SU-DHL-6 (cell line): ENCODE data around the gene TIAM2.

Source experiments
- H2AFZ ChIP-seq: fragments of 200-600 bp; sonication (generic); 2 replicates; pipeline ENCODE4 v1.6.1; 2014; ENCODE audit warnings: low read depth, mild to moderate bottlenecking, moderate library complexity, mixed read lengths, antibody characterized with exemption, low read length; ENCODE audit not compliant: severe bottlenecking
- H3F3A ChIP-seq: fragments of 200-600 bp; shearing (Covaris generic); 2 replicates; pipeline ENCODE4 v1.6.0; 2016; ENCODE audit warnings: antibody characterized with exemption, mild to moderate bottlenecking; ENCODE audit not compliant: insufficient read depth
- H3K27ac ChIP-seq: fragments of 200-600 bp; sonication (generic); 2 replicates; pipeline ENCODE4 v1.5.1; 2016; ENCODE audit warnings: low read depth, mild to moderate bottlenecking, low read length, moderate library complexity, mixed read lengths
- H3K27me3 ChIP-seq: fragments of 200-600 bp; sonication (generic), shearing (Covaris generic); 2 replicates; pipeline ENCODE4 v1.6.0; 2014; ENCODE audit warnings: mild to moderate bottlenecking, low read length
- H3K36me3 ChIP-seq: fragments of 200-600 bp; sonication (generic); 2 replicates; pipeline ENCODE4 v1.6.1; 2014; ENCODE audit warnings: mild to moderate bottlenecking, low read length, mixed read lengths
- H3K4me2 ChIP-seq: fragments of 300-600, 200-600 bp; shearing (Covaris generic), sonication (generic); 2 replicates; pipeline ENCODE4 v1.6.0; 2014; ENCODE audit warnings: low read length, low read depth, mild to moderate bottlenecking; ENCODE audit not compliant: poor library complexity, severe bottlenecking
- H3K4me3 ChIP-seq: fragments of 200-600 bp; sonication (generic); 2 replicates; pipeline ENCODE4 v1.5.1; 2014; ENCODE audit warnings: antibody characterized with exemption, low read length, mild to moderate bottlenecking, mixed read lengths; ENCODE audit not compliant: insufficient read depth, poor library complexity, severe bottlenecking
- H3K79me2 ChIP-seq: fragments of 200-600 bp; sonication (generic); 2 replicates; pipeline ENCODE4 v1.6.1; 2014; ENCODE audit warnings: mild to moderate bottlenecking, low read length, moderate library complexity; ENCODE audit not compliant: insufficient read depth
- H3K9ac ChIP-seq: fragments of 200-600 bp; sonication (generic); 2 replicates; pipeline ENCODE4 v1.7.0; 2014; ENCODE audit warnings: mild to moderate bottlenecking, low read length
- H3K9me2 ChIP-seq: fragments of 200-600 bp; sonication (generic); replicated peaks from 2 replicates; pipeline ENCODE4 v1.6.1; 2014; ENCODE audit warnings: low read length; ENCODE audit not compliant: insufficient read depth
- H3K9me3 ChIP-seq: fragments of 200-600 bp; sonication (generic); 2 replicates; pipeline ENCODE4 v1.6.1; 2014; ENCODE audit warnings: low read length, mixed read lengths; ENCODE audit not compliant: insufficient read depth
- H4K20me1 ChIP-seq: fragments of 200-600 bp; sonication (generic); 2 replicates; pipeline ENCODE4 v1.6.1; 2014; ENCODE audit warnings: low read depth, mild to moderate bottlenecking, antibody characterized with exemption, low read length, moderate library complexity, mixed read lengths
- EZH2phosphoT487 ChIP-seq: fragments of 200-600 bp; sonication (generic), shearing (Covaris generic); conservative IDR thresholded peaks from 2 replicates; pipeline ENCODE4 v1.6.1; 2018; ENCODE audit warnings: mild to moderate bottlenecking, antibody characterized with exemption, low read length, moderate library complexity, mixed read lengths
- TF ChIP-seq, protein P1 (sequence below): fragments of 200-600 bp; sonication (generic); IDR thresholded peaks from one replicate; pipeline ENCODE4 v1.5.1; 2017; ENCODE audit warnings: antibody characterized with exemption, mild to moderate bottlenecking, low read length, moderate library complexity; ENCODE audit not compliant: insufficient read depth, poor library complexity, severe bottlenecking

The TIAM2 gene

DNA sequence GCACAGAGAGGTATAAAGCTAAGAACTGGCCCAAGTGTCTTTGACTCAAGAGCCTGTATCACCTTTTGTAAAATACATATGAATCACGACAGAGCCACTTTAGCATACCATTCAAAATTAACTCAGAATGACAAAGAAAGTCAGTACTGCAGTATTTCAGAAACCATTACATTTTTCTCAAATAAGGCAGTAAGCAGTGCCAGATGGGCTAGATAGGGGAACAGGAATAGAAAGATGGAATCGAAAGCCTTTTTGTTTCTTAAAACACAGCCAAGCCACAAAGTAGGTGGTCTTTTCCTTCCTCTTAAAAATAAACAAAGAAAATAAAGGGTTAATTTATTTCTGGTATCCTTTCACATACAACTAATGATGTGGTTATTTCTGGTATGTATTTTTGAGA is 279.0 kb downstream of the TIAM2 start:
- Histone ChIP-seq H2AFZ (no peak overlapping the region), H3K9me3 (no peaks in the 10 kb centered on the region), H3K79me2 (no peaks in the 10 kb centered on the region), H4K20me1 (no peaks in the 10 kb centered on the region), H3K4me2 (no peak overlapping the region), H3K9ac (no peak overlapping the region), H3F3A (no peaks in the 10 kb centered on the region), H3K27me3 (no peaks in the 10 kb centered on the region), H3K36me3 (peaks cover 15% of the 10 kb centered on the region; the same call in 1 of the 2 replicates), H3K27ac (no peak overlapping the region), H3K4me3 (no peak overlapping the region), H3K9me2 (no peaks in the 10 kb centered on the region)
- TF ChIP-seq, protein P1, sequence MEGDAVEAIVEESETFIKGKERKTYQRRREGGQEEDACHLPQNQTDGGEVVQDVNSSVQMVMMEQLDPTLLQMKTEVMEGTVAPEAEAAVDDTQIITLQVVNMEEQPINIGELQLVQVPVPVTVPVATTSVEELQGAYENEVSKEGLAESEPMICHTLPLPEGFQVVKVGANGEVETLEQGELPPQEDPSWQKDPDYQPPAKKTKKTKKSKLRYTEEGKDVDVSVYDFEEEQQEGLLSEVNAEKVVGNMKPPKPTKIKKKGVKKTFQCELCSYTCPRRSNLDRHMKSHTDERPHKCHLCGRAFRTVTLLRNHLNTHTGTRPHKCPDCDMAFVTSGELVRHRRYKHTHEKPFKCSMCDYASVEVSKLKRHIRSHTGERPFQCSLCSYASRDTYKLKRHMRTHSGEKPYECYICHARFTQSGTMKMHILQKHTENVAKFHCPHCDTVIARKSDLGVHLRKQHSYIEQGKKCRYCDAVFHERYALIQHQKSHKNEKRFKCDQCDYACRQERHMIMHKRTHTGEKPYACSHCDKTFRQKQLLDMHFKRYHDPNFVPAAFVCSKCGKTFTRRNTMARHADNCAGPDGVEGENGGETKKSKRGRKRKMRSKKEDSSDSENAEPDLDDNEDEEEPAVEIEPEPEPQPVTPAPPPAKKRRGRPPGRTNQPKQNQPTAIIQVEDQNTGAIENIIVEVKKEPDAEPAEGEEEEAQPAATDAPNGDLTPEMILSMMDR, result no peak
- no peak for TF ChIP-seq EZH2phosphoT487

DNA sequence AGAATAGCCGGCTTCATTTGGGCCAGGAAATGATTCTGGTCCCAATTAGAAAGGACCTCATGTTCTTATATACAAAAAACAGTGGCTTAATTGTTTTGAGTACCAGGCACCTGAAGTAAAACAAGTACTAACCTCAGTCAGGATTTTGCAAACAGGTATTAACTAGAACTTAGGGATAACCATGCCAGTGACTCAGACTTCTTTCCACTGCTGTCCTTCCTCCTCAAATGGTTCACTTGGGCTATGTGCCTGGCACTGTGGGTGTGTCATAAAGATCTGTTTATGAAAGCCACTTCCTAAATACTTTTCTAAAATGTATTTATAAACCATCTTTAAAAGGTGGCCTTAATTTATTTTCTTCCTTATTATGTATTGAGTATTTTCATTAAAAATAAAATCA is 279.4 kb downstream of the TIAM2 start:
- H3K9ac ChIP-seq, result no peak overlapping the region
- no peak overlapping the region for H3K4me2 ChIP-seq
- H3K4me3 ChIP-seq, result no peak overlapping the region
- no peaks in the 10 kb centered on the region for H3K27me3 ChIP-seq
- H2AFZ ChIP-seq, result no peak overlapping the region
- no peaks in the 10 kb centered on the region; the same call in 1 of the 2 replicates for H3K79me2 ChIP-seq
- no peak for TF ChIP-seq EZH2phosphoT487
- TF ChIP-seq, protein P1, result no peak
- no peaks in the 10 kb centered on the region for H3F3A ChIP-seq
- no peaks in the 10 kb centered on the region for H3K9me3 ChIP-seq
- H3K9me2 ChIP-seq, result no peaks in the 10 kb centered on the region
- peaks cover 16% of the 10 kb centered on the region; the same call in 1 of the 2 replicates for H3K36me3 ChIP-seq
- H4K20me1 ChIP-seq, result no peaks in the 10 kb centered on the region
- no peak overlapping the region for H3K27ac ChIP-seq

DNA sequence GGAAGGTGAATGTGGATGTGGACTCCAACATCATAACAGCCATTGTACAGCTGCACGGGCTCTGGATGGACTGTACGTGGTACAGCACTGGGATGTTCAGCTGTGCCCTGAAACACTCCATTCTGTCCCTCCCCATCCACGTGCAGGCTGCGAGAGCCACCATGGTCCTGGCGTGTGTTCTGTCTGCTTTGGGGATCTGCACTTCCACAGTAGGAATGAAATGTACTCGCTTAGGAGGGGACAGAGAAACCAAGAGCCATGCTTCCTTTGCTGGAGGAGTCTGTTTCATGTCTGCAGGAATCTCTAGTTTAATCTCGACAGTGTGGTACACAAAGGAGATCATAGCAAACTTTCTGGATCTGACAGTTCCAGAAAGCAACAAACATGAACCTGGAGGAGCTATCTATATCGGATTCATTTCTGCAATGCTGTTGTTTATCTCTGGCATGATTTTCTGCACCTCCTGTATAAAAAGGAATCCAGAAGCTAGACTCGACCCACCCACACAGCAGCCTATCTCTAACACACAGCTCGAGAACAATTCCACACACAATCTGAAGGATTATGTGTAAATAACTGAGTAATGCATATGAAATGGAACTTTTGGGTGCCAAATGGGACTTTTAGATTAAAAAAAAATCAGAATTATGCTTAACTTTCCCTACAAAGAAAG is 280.8 kb downstream of the TIAM2 start:
- Histone ChIP-seq H3K36me3 (peaks cover 17% of the 10 kb centered on the region; the same call in 1 of the 2 replicates), H3K79me2 (no peaks in the 10 kb centered on the region; the same call in 1 of the 2 replicates), H3K27ac (no peak overlapping the region), H3K4me2 (no peak overlapping the region), H3F3A (no peaks in the 10 kb centered on the region), H3K9ac (no peak overlapping the region), H3K27me3 (no peaks in the 10 kb centered on the region), H3K9me3 (no peaks in the 10 kb centered on the region), H4K20me1 (no peaks in the 10 kb centered on the region), H3K4me3 (no peak overlapping the region), H3K9me2 (no peaks in the 10 kb centered on the region), H2AFZ (no peak overlapping the region)
- TF ChIP-seq, protein P1, result no peak
- no peak for TF ChIP-seq EZH2phosphoT487
